DND-41 (cell line): ENCODE measurements around the gene PRDX5.

ENCODE experiments used
- ATAC-seq: fragments of 200-7000 bp; cut with Tn5 transposase; 3 replicates; pipeline ENCODE4 v1.9.1; 2021; ENCODE audit warnings: low read depth; ENCODE audit not compliant: insufficient read depth
- DNase-seq: peaks from one replicate; pipeline ENCODE4 v3.0.0-alpha.2; 2020
- H2AFZ ChIP-seq: 2 replicates; pipeline ENCODE4 v1.6.0; 2012; ENCODE audit warnings: low read depth, low read length
- H3K27ac ChIP-seq: 2 replicates; pipeline ENCODE4 v1.5.1; 2012; ENCODE audit warnings: low read length, inconsistent platforms
- H3K27me3 ChIP-seq: fragments of 200-600 bp; sonication (generic); 2 replicates; pipeline ENCODE4 v1.6.0; 2012; ENCODE audit warnings: low read length, mild to moderate bottlenecking, inconsistent platforms; ENCODE audit not compliant: insufficient read depth, poor library complexity
- H3K36me3 ChIP-seq: 2 replicates; pipeline ENCODE4 v1.5.1; 2012; ENCODE audit warnings: low read length, inconsistent platforms; ENCODE audit not compliant: insufficient read depth
- H3K4me1 ChIP-seq: 2 replicates; pipeline ENCODE4 v1.5.1; 2012; ENCODE audit warnings: mild to moderate bottlenecking, low read length; ENCODE audit not compliant: insufficient read depth
- H3K4me2 ChIP-seq: 2 replicates; pipeline ENCODE4 v1.6.0; 2012; ENCODE audit warnings: mild to moderate bottlenecking, moderate library complexity, low read length, inconsistent platforms; ENCODE audit not compliant: insufficient read depth
- H3K4me3 ChIP-seq, 2 experiments: fragments of 200-600 bp in 1 of 2; shearing (Covaris generic) in 1 of 2; 2 replicates each; pipeline ENCODE4 v1.5.1; 2012 to 2016; ENCODE audit warnings: inconsistent platforms in 2 of 2, low read length in 2 of 2, mild to moderate bottlenecking in 2 of 2, low read depth in 1 of 2, moderate library complexity in 1 of 2
- H3K79me2 ChIP-seq: 2 replicates; pipeline ENCODE4 v1.6.0; 2012; ENCODE audit warnings: low read length, inconsistent platforms; ENCODE audit not compliant: insufficient read depth
- H3K9ac ChIP-seq: 2 replicates; pipeline ENCODE4 v1.6.0; 2012; ENCODE audit warnings: low read depth, mild to moderate bottlenecking, inconsistent platforms, low read length, moderate library complexity
- H3K9me3 ChIP-seq: 2 replicates; pipeline ENCODE4 v1.5.1; 2012; ENCODE audit warnings: low read length, moderate library complexity, mild to moderate bottlenecking, inconsistent platforms; ENCODE audit not compliant: insufficient read depth, severe bottlenecking
- H4K20me1 ChIP-seq: 2 replicates; pipeline ENCODE4 v1.6.0; 2012; ENCODE audit warnings: low read length; ENCODE audit not compliant: insufficient read depth
- CTCF ChIP-seq: IDR thresholded peaks from 2 replicates; pipeline ENCODE4 v1.5.1; 2012; ENCODE audit warnings: borderline replicate concordance, low read length, moderate library complexity, mild to moderate bottlenecking; ENCODE audit not compliant: poor library complexity, severe bottlenecking; ENCODE audit errors: extremely low read depth
- EZH2 ChIP-seq: IDR thresholded peaks from 3 replicates; pipeline ENCODE4 v1.6.1; 2012; ENCODE audit warnings: borderline replicate concordance, low read depth, mild to moderate bottlenecking, moderate library complexity, low read length, inconsistent platforms; ENCODE audit not compliant: severe bottlenecking

PRDX5 gene

GRCh38 chr11:64366751-64367150 lies 48.8 kb downstream of the PRDX5 start:
- no peaks in the 10 kb centered on the region for H3K4me1 ChIP-seq
- no peak overlapping the region for H3K4me3 ChIP-seq
- no peak overlapping the region for H3K27ac ChIP-seq
- DNase-seq (no peak), ATAC-seq (no peak)
- no peak overlapping the region for H3K4me2 ChIP-seq
- H2AFZ ChIP-seq = no peak overlapping the region
- TF ChIP-seq EZH2 = no peak
- TF ChIP-seq CTCF = no peak
- H3K9me3 ChIP-seq = no peaks in the 10 kb centered on the region
- no peaks in the 10 kb centered on the region for H3K79me2 ChIP-seq
- H3K27me3 ChIP-seq = no peaks in the 10 kb centered on the region
- no peak overlapping the region for H3K9ac ChIP-seq
- 0 out of 2 replicates have a peak, but pooled peaks cover 3% of the 10 kb centered on the region for H4K20me1 ChIP-seq
- peaks cover 69% of the 10 kb centered on the region for H3K36me3 ChIP-seq

GRCh38 chr11:64367931-64368672 lies 50.2 kb downstream of the PRDX5 start:
- ATAC-seq (no peak), DNase-seq (no peak)
- Histone ChIP-seq H2AFZ (no peak overlapping the region), H3K9ac (no peak overlapping the region), H3K4me2 (no peak overlapping the region), H3K4me3 (no peak overlapping the region), H3K9me3 (no peaks in the 10 kb centered on the region), H3K36me3 (peaks cover 57% of the 10 kb centered on the region), H3K79me2 (no peaks in the 10 kb centered on the region), H3K27ac (no peak overlapping the region), H3K4me1 (no peaks in the 10 kb centered on the region), H3K27me3 (no peaks in the 10 kb centered on the region), H4K20me1 (0 out of 2 replicates have a peak, but pooled peaks cover 3% of the 10 kb centered on the region)
- TF ChIP-seq EZH2 (no peak), CTCF (no peak)

GRCh38 chr11:64368673-64369074 lies 50.8 kb downstream of the PRDX5 start:
- Histone ChIP-seq H3K9ac (no peak overlapping the region), H3K4me3 (no peak overlapping the region), H3K27ac (no peak overlapping the region), H3K36me3 (peaks cover 51% of the 10 kb centered on the region), H2AFZ (no peak overlapping the region), H3K27me3 (no peaks in the 10 kb centered on the region), H4K20me1 (0 out of 2 replicates have a peak, but pooled peaks cover 3% of the 10 kb centered on the region), H3K4me2 (no peak overlapping the region), H3K9me3 (no peaks in the 10 kb centered on the region), H3K4me1 (no peaks in the 10 kb centered on the region), H3K79me2 (no peaks in the 10 kb centered on the region)
- DNase-seq (no peak), ATAC-seq (no peak)
- TF ChIP-seq CTCF = no peak
- TF ChIP-seq EZH2 = no peak
